ENCODE data around the gene LDB2.

Gene LDB2

DNA sequence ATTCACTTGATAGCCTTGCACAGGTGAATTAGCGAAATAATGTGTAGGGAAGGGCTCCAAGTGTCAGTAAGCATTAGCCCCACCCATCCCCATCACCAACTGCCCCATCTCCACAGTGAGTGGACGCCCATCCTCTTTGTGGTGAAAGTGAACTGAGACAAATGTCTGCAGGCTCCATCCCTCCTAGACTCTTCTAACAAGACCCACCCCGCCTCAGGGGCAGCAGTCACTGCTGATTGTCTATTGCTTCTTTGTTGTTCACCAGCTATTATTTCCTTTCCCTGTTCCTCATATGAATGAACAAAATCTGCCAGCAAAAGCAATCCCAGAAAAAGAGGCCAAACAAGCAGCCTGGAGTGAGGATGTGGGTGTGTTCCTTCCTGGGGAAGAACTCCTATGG lies 96.4 kb downstream of the LDB2 start:
- no peak for DNase-seq (ENCODE audit: low read depth in 2 of 2)

DNA sequence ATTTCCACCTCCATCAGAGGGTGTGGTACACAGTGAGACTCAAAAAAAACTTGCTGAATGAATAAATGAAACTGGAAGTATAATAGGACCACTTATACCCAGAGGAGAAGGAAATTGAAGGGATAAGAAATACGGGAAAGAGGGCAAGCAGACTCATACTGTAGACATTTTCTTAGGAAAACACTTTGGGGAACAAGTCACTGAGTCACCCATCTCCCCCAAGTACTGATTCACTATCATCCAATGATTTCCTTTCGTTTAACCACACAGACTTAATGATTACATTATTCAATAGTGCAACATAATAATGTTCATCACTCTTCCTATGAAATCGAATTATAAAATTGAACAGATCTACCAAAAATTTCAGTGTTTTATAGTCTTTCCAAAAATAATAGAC lies 97.1 kb downstream of the LDB2 start:
- no peak for DNase-seq (ENCODE audit: low read depth in 2 of 2)

DNA sequence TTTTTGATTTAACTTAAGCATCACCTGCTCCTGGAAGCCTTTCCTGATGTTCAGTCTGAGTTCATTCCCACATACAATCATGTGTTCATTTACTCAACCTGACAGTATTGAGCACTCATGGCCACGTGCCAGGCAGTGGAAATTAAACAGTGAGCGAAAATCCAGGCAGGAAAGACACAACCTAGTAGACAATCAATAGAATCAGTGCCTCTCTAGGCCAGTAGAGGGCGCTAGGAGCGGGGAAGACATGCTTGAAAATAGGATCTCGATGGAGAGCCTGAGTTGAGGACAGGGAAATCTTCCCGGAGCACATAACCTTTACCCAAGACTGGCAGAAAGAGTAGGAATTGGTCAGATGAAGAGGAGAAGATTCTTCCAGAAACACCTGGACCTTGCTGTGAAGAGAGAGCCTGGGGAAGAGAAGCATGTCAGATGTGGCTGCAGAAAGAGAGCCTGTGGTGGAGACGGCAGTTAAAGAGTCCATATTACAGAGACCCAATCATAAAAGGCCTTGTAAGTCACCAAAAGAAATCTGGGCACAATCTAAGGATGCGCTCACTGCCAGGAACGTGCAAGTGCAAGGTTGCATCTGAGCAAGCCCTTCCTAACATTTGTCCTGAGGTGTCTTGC lies 103.5 kb downstream of the LDB2 start:
- DNase-seq (ENCODE audit: low read depth in 2 of 2) = peak in 1 of 2 donors; percentile 3

- no peak for DNase-seq (ENCODE audit: low read depth in 2 of 2)
Measured at GRCh38 chr4:16791460-16791859, 107.0 kb downstream of the LDB2 start.

DNA sequence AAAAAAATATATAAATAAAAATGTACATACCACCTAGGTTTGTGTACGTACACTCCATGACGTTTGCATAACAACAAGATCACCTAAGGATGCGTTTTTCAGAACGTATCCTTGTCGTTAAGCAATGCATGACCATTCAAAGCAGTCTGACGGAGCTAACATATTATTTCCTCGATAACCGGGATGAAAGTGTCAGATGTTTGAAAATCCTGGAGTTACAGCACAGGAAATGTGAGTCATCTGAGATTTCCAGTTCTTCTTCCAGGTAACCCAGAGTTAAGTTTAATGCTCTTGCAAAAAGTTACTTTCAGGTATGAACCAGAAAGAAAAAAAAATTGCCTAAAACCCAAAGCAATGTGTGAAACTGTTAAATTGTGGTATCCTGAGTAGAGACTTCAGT lies 107.9 kb downstream of the LDB2 start:
- no peak for DNase-seq (ENCODE audit: low read depth in 2 of 2)

DNA sequence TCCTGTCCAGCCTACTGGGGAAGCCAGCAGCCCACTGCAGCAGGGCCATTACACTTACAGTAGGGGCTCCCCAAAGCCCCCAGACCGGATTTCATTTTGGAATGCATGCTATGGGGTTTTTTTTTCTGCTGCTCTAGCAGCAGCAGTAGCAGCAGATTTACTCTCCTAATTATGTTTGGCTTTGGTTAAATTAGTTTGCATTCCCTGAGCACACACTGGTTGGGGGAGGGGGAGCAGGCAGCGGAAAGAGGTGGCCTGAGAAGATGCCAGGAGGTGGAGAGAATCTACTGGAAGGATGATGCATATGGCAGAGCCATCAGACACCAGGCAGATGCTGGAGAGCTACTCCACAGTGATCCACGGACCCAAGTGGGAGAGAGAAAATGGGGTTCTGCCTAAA lies 109.6 kb downstream of the LDB2 start:
- DNase-seq (ENCODE audit: low read depth in 2 of 2) = no peak

- DNase-seq (ENCODE audit: low read depth in 2 of 2) = no peak
Measured at GRCh38 chr4:16785793-16786527, 112.5 kb downstream of the LDB2 start.

DNA sequence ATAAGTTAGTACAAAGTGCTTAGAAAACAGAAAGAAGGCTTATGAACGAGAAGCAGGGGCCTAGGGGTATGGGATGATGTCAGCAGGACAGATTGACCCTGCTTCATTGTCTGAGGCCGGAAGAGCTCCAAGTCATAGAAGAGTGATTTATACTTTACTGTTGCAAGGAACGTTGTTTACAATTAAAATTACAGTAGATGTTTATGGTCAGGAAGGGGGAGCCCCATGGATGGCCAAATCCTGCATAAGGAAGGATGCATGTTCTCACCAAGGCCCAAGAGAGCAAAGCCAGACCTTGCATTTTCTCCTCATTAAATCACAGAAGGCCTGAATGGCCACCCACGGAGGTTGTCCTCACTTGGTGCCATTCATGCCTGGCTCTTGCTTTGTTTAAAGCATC lies 115.3 kb downstream of the LDB2 start:
- no peak for DNase-seq (ENCODE audit: low read depth in 2 of 2)

DNA sequence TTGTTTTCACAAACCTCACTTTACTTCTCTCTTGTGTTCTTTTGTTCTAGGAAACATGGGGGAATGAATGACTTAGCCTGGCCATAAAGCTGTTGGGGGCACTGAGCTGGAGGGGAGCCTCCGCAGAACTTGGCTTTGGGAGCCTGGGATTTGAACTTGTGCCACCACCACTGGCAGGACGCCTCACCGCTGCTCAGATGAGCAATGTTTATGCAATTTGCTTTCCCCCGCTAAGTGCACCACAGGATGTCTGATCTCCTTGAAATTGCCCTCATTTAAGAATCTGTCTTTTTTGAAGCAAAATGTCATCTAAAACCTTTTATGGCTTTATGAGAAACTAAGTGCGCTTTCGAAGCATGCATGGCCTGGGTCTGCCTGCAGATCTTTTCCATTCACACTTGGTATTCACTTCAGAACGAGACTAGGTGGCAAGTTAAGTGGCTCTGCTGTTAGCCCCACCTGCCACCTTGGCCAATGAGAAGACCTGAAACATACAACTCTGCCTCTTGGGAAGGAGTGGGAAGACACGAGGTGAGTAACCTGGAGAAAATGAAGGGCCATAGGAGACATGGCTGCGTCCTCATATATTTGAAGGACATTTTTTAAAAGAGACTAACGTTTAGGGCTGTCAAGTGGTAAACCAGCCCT lies 119.3 kb downstream of the LDB2 start:
- no peak for DNase-seq (ENCODE audit: low read depth in 2 of 2)

DNA sequence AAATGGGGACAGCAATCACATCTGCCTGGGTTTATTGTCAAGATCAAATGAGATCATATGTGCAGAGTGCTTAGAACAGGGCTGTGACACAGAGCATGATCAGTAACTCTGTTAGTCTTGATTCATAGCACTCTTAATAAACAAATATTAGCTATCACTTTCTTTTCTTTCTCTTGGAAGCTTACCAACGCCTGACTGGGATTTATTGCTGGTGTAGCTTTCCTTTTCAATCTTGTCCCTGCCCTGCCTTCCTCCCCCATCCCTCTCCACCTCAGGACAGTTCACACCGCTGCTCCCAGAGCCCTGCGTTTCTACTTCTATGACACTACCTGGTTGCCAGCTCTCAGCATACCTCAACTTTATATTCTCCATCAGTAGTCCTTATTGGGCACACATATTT lies 120.7 kb downstream of the LDB2 start:
- no peak for DNase-seq (ENCODE audit: low read depth in 2 of 2)

DNA sequence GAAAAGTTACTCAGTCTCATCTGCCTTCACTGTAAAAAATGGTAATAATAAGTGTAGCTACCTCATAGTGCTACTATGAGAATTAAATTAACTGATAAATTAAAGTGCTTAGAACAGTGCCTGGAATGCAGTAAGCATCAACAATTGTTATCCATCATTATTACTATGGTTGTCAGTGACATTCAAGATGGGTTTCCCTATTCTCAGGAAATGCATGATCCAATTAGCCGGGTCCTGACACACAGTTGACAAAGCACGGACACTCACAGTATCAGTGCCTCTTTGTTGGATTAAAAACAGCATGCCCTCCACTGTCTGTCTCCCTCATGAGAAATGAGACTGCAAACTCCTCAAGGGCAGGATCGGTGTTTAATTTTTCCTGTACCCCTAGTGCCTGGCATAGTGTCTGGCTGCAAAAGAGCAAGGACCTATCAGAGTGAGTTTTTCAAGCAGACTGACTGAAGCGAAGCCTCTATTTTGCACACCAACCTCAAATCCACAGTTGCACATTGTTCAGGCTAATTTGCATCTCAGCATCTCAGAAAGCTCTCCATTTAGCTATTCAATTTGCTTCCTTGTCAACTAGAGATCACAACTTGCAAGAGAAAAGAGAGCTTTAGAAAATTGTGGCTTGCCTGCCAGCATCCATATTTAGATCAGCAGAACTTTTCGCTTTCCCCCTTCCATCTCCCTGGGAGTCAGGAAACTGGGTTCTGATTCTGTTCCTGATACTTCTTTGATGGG lies 122.9 kb downstream of the LDB2 start:
- no peak for DNase-seq (ENCODE audit: low read depth in 2 of 2)

DNA sequence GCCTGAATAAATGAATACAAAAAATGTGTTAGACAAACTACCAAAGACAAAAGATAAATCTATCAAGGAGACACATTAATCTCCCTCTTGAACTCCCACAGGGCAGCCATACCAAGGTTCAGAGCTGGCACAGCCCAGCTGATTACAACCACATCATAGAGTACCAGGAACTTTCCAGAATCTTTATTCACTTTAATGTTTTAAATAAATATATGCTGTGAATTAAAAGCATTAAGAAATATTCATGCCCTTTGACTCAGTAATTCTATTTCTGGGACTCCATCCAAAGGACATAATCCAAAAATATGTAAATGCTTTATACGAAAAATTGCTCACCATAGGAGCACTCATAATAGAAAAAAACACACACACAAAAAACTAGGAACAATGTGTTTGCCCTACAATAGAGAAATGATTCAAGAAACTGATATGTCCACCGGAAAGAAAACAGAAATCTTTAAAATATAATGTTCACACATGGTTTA lies 126.0 kb downstream of the LDB2 start:
- DNase-seq (ENCODE audit: low read depth in 2 of 2) = no peak

- no peak for DNase-seq (ENCODE audit: low read depth in 2 of 2)
Measured at GRCh38 chr4:16770710-16771285, 127.6 kb downstream of the LDB2 start.

DNA sequence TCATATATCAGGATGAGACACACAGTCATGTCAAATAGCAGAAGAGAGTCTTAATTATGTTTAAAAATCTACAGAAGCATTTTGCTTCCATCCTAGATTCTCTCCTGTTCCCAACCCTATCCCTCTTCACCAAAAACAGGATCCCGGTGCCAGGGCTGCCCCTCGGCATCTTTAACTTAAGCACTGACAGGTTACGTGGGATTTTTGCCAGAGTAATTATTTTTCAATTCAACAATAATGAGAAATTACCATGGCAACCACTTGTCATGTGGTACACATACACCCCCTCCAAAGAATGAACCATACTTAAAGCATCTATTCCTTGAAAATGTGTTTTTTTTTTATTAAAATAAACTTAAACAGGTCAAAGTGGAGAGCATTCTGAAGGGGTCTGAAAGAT lies 130.6 kb downstream of the LDB2 start:
- DNase-seq (ENCODE audit: low read depth in 2 of 2) = no peak

DNA sequence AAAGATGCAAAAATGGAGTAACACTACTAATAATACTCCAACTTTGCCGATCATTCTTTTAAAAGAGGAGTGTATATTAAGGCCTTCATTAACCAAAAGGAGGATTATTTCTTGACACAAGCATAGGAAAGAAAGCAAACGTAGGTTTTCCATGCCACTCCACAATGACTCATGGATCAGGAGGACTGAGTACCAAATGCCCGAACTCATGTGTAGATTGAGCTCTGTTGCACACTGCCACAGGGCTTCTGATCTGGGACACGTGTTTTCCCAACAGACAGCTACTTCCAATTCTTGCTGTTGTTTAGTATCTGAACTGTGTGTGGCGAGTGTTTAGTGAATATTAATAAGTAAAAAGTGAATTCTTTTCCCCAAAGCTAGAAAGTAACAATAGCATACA lies 131.2 kb downstream of the LDB2 start:
- DNase-seq (ENCODE audit: low read depth in 2 of 2) = no peak

DNA sequence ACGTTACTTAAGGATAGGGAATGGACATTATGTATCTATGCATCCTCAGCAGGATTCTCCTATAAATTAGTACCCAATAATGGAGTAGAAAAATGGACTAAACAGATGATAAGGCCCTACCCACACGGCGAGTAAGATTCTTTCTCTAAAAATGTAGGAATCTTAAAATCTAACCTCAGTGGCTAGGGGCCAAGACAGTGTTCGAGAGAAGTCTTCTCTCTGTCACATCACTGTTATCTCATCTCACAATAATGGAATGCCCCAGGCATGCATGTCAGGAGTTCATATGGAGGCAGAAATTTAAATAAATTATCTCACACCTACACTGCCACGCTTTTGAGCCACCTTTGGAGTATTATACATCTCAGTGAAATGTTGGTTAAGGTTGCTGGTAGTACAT lies 132.9 kb downstream of the LDB2 start:
- DNase-seq (ENCODE audit: low read depth in 2 of 2) = no peak

DNA sequence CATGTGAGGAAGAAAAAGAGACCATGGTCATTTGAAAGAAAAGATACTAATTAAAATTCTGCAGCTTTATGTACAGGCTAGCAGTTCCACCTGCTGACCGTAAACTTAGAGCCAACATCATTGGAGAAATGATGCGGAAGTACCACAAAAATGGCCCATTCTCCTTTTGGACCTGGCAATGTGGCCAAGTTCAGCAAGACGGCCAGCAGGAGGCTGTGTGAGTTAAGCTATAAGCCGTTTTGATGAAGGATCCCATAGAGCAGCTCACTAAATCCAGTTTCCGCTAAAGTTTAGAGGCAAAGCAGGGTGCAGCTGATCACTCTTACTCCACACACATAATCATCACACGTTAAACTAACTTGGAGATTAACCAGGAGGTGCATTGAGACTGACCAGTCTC lies 133.8 kb downstream of the LDB2 start:
- no peak for DNase-seq (ENCODE audit: low read depth in 2 of 2)

DNA sequence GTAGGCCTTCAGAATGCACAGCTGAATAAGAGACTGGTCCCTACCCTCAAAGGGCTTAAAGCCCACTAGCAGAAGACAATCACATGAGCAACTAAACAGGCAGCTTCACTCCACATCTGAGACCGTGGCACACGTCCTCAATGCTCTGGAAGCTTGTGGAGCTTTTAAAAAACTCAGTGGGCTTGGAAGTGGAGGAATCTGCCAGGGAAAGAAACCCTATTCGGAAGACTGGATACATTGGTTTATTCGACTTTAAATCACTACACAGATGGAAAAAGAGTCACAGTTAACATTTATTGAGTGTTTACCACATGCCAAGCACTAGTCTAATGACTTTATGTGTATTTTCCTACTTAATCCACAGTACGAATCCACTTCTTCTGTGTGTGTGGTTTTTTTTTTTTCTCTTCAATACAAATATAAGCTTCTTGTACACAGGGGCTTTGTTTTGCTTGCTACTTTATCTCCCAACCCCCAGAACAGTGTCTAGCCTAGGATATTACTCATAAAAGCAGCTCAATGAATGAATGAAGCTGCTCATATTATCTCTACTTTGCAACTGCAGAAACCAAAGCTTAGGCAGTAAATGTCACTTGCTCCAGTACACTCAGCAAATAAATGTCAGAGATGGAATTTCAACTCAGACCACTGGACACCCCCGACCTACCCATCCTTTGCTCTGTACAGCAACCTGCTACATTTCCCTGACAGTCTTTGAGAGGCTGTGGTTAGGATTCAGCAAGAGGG lies 137.7 kb downstream of the LDB2 start:
- no peak for DNase-seq (ENCODE audit: low read depth in 2 of 2)

DNA sequence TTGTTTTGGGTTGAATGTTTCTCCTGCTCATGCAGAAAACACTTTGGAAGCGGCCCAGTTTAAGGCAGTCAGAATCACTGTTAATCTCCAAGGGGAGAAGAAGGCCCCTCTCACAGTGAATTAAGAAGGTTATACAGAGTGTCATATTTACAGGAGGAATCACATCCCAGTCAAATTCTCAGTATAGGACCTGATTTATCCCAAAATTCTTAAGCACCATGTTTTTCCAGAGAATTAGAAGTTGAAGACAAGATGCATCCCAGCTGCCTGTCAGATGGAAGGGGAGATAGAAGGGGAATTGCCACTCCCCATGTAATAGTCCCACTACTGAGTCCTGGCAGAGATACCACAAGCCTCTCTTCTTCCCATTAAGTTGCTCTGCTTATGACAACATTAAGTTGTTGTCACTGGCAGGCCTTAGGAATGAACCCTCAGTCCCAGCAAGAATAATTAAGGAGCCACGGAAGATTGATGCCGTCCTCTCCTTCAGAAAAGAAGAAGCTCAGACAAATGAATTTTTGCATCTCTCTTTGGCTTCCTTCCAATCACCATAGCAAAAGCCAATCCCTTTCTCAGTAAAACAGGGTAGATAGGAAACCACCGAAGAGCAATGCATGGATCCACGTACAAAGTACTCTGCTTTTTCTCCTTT lies 138.4 kb downstream of the LDB2 start:
- DNase-seq (ENCODE audit: low read depth in 2 of 2) = no peak

DNA sequence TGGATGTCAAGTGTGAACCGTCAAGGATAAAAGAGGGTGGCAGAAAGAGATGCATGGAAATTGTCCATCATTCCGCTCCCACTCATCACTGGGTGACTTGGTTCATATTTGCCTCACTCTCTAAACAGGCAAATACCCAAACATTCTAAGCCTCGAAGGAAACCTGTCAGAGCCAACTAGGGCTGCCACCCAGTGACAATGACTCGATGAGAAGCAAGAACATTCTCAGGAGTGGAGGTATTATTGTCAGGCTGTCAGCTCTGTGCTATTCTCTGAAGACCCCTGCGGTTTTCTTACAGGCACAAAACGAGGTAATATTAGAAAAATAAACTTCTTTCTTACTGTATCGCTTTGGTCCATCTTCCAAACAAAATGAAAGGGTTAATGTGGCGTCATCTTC lies 139.6 kb downstream of the LDB2 start:
- no peak for DNase-seq (ENCODE audit: low read depth in 2 of 2)

DNA sequence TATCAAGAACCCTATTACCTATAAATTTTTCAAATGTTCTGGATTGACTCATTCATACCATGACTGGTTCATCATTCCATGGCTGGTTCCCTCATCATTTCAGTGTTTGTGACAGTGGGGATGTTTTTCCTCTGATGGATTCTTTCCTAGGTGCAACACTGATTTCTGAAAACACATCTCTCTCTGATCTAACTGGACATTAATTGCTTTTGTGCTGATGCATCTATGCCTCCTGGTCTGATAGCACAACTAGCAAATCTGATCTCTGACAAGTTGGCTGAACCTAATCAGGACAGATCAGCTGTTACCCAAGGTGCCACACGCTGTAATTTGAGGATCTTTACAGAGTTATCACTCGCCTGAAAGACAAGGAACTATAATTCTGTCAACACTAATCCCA lies 140.2 kb downstream of the LDB2 start:
- DNase-seq (ENCODE audit: low read depth in 2 of 2) = no peak

Data from stimulated activated CD8-positive, alpha-beta memory T cell treated with anti-CD3 and anti-CD28 coated beads, Interleukin-7, amount 100 ng/mL, for 4 hours (primary cell).